ENCODE measurements around the gene GYS2. TPM values are rescaled to one million over a fixed set of nuclear protein-coding genes. Genes with fewer than 3 reads are reported as not detected.

GYS2 gene
- total RNA-seq, 1 experiment from 2014 or later, result not detected

DNA sequence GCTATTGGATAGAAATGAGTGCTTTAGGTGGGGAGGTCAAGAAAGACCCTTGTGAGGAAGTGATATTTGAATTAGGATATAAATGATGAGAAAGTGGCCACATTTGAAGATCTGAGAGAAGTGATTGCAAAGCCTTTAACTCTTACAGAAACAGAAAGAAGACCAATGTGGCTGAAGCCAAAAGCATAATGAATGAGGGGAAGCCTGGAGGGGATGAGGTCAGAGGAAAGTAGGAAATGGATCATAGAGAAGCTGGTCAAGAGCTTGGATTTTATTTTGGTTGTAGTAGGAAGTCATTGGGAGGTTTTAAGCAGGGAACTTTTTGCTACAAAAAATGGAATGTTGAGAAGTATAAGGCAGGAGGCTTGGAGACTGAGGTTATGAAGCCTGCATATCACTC, 3.5 kb upstream of the GYS2 start:
- Histone ChIP-seq H3K27me3 (ENCODE audit: control insufficient read depth, insufficient read depth, low read length) (no peaks in the 10 kb centered on the region; the same call in 1 of the 2 replicates), H3K9me3 (ENCODE audit: control insufficient read depth, insufficient read depth, low read depth, low read length) (no peaks in the 10 kb centered on the region), H3K4me3 (ENCODE audit: low read depth in 2 of 2, low read length in 2 of 2) (no peak overlapping the region), H3K27ac (ENCODE audit: low read length) (no peak overlapping the region), H3K36me3 (ENCODE audit: control insufficient read depth, insufficient read depth, low read length) (no peaks in the 10 kb centered on the region), H3K4me1 (ENCODE audit: control insufficient read depth, insufficient read depth, low read length) (no peaks in the 10 kb centered on the region)
- no peak for DNase-seq (ENCODE audit: low read depth, low spot score)
- no peak for ATAC-seq
- in situ Hi-C loops (cut with HindIII; ENCODE audit: low pct_unique_long_range_greater_than_20kb, low sequenced_read_pairs) (no loop called here), intact Hi-C loops (cut with micrococcal nuclease; ENCODE audit: unreplicated experiment) (loop anchor here (5.0 kb wide), 1 partner anchor 74 kb away; no protein-coding TSS in a partner anchor)
- POLR2A ChIA-PET, result no interaction called here
- no TSS peak for BruUV-seq (replicated peaks)
- TF ChIP-seq, protein P1, sequence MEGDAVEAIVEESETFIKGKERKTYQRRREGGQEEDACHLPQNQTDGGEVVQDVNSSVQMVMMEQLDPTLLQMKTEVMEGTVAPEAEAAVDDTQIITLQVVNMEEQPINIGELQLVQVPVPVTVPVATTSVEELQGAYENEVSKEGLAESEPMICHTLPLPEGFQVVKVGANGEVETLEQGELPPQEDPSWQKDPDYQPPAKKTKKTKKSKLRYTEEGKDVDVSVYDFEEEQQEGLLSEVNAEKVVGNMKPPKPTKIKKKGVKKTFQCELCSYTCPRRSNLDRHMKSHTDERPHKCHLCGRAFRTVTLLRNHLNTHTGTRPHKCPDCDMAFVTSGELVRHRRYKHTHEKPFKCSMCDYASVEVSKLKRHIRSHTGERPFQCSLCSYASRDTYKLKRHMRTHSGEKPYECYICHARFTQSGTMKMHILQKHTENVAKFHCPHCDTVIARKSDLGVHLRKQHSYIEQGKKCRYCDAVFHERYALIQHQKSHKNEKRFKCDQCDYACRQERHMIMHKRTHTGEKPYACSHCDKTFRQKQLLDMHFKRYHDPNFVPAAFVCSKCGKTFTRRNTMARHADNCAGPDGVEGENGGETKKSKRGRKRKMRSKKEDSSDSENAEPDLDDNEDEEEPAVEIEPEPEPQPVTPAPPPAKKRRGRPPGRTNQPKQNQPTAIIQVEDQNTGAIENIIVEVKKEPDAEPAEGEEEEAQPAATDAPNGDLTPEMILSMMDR (IDR thresholded peaks at IDR 0.05), result no peak
- TF ChIP-seq TCF7L2 (IDR thresholded peaks at IDR 0.05; ENCODE audit: low read depth, low read length) (no peak), POLR2AphosphoS5 (IDR thresholded peaks at IDR 0.05; ENCODE audit: low read depth, low read length) (no peak), SIN3A (IDR thresholded peaks at IDR 0.05; ENCODE audit: borderline replicate concordance, insufficient read depth, low read depth, low read length) (no peak)
- TF ChIP-seq, protein P2, sequence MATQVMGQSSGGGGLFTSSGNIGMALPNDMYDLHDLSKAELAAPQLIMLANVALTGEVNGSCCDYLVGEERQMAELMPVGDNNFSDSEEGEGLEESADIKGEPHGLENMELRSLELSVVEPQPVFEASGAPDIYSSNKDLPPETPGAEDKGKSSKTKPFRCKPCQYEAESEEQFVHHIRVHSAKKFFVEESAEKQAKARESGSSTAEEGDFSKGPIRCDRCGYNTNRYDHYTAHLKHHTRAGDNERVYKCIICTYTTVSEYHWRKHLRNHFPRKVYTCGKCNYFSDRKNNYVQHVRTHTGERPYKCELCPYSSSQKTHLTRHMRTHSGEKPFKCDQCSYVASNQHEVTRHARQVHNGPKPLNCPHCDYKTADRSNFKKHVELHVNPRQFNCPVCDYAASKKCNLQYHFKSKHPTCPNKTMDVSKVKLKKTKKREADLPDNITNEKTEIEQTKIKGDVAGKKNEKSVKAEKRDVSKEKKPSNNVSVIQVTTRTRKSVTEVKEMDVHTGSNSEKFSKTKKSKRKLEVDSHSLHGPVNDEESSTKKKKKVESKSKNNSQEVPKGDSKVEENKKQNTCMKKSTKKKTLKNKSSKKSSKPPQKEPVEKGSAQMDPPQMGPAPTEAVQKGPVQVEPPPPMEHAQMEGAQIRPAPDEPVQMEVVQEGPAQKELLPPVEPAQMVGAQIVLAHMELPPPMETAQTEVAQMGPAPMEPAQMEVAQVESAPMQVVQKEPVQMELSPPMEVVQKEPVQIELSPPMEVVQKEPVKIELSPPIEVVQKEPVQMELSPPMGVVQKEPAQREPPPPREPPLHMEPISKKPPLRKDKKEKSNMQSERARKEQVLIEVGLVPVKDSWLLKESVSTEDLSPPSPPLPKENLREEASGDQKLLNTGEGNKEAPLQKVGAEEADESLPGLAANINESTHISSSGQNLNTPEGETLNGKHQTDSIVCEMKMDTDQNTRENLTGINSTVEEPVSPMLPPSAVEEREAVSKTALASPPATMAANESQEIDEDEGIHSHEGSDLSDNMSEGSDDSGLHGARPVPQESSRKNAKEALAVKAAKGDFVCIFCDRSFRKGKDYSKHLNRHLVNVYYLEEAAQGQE (IDR thresholded peaks at IDR 0.05; ENCODE audit: insufficient read depth in 1 of 2, low read depth in 2 of 2, low read length in 1 of 2), result no peak
- CTCF ChIA-PET, result no interaction called here

DNA sequence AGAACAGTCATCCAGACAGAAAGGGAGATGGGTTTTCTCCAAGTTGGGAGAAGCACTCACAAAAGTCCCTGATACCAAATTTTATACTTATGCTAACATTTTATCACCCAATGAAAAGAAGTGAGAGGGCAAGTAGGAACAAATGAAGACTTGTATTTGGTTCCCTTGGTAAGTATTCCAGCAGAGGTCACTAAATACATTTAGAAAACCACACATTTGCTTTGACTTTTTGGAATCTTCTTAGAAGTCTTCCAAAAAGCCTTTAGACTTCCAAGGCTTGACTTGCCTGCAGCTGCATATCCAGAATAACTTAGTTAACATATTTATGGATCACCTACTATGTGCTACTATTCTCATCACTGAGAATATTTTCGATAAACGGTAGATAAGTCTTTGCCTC, 3.1 kb upstream of the GYS2 start:
- no TSS peak for BruUV-seq (replicated peaks)
- H3K4me1 ChIP-seq (ENCODE audit: control insufficient read depth, insufficient read depth, low read length), result no peaks in the 10 kb centered on the region
- intact Hi-C loops (cut with micrococcal nuclease; ENCODE audit: unreplicated experiment), result loop anchor here (5.0 kb wide), 1 partner anchor 75 kb away; no protein-coding TSS in a partner anchor
- ChIA-PET POLR2A (no interaction called here), CTCF (no interaction called here)
- ATAC-seq (no peak), DNase-seq (ENCODE audit: low read depth, low spot score) (no peak)
- H3K36me3 ChIP-seq (ENCODE audit: control insufficient read depth, insufficient read depth, low read length), result no peaks in the 10 kb centered on the region
- TF ChIP-seq SIN3A (IDR thresholded peaks at IDR 0.05; ENCODE audit: borderline replicate concordance, insufficient read depth, low read depth, low read length), result no peak
- TF ChIP-seq, protein P1 (IDR thresholded peaks at IDR 0.05), result peak; percentile 24; the same call in 1 of the 2 replicates
- H3K27ac ChIP-seq (ENCODE audit: low read length), result no peak overlapping the region
- no peaks in the 10 kb centered on the region for H3K9me3 ChIP-seq (ENCODE audit: control insufficient read depth, insufficient read depth, low read depth, low read length)
- H3K4me3 ChIP-seq (ENCODE audit: low read depth in 2 of 2, low read length in 2 of 2), result no peak overlapping the region
- no peaks in the 10 kb centered on the region; the same call in 1 of the 2 replicates for H3K27me3 ChIP-seq (ENCODE audit: control insufficient read depth, insufficient read depth, low read length)
- in situ Hi-C loops (cut with HindIII; ENCODE audit: low pct_unique_long_range_greater_than_20kb, low sequenced_read_pairs), result no loop called here
